ENCODE results near the gene ABCB9.
A peak's percentile ranks its signal among the peaks of the same experiment; 100 is the strongest.
"Not testable (repeated sequence)": the region's sequence is repeated elsewhere in the genome, so short reads cannot be mapped to it uniquely, and the experiment has no call there.

ABCB9 gene

DNA sequence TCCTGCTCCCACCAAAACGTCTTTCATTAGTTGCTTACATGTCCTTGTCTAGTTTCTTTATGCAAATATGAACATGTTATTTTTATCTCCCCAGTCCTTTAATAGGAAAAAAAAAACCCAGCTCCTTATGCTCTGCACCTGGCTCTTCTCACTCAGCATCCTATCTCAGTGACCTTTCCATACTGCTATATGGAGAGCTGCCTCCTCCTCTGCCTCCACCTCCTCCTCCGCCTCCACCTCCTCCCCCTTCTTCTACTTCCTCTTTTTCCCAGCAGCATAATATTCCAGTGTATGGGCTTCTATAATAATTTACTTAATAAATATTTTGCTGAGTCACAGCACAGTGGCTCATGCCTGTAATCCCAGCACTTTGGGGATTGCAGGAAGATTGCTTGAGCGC is 31.5 kb downstream of the ABCB9 start:
- DNase-seq = no peak

DNA sequence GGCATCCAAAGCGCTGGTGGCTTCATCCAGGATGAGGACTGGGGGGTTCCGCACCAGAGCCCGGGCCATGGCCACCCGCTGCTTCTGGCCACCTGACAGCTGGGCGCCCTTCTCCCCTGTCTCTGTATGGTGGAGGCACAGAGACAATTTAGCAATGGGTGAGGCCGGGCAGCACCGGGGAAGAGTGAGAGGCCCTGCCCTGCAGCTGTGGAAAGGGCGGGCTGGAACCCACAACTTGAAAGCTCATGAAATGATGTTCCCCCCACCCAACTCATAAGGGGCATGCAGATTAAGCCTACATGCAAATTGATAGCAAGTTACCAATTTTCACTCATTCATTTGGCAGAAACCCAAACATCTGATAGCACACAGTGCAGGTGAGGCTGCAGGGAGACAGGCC is 34.1 kb downstream of the ABCB9 start:
- no peak for DNase-seq

GRCh38 chr12:122929812-122930211 is 36.5 kb downstream of the ABCB9 start:
- DNase-seq = no peak

DNA sequence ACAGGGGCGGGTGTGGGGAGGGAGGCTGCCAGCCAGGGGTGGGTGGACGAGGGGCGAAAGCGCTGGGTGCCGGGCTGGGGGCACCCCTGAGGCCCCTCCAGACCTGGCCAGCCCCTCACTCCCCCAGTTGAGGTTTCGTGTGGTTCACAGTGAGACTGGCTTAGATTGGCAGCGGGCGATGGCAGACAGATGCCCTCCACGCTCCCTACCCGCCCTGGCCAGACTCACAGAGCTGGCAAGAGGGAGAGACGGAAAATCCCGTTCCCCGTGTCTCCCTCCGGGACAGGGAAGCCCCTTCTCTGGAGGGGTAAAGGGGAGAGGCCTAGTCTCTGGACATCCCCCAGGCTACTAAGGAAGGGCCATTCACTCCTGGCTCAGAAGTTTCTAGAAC is 37.1 kb downstream of the ABCB9 start:
- no peak for DNase-seq

GRCh38 chr12:122928404-122929147 is 37.7 kb downstream of the ABCB9 start:
- DNase-seq = no peak

DNA sequence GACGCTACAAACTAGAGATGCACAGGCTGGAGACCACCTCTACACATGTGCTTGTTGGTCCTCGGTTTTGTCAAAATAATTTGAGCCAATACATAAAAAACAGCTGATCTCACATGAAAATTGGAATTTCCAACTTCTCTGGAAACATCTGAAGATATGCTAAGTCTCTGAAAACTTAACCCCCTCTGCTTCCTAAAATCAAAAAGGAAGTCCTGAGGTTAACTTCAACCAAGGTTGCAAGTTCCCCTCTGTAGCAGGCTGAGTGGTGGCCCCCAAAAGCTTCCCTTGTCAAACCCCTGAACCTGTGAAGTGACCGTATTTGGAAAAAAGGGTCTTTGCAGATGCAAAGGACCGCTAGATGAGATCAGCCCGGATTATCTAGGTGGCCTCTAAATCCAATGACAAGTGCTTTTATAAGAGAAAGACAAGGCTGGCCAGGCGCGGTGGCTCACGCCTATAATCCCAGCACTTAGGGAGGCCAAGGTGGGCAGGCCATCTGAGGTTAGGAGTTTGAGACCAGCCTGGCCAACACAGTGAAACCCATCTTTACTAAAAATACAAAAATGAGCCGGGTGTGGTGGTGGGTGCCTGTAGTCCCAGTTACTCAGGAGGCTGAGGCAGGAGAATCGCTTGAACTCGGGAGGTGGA is 38.4 kb downstream of the ABCB9 start:
- DNase-seq = no peak

GRCh38 chr12:122921917-122922316 is 44.3 kb downstream of the ABCB9 start:
- DNase-seq = no peak

GRCh38 chr12:122920687-122921086 is 45.6 kb downstream of the ABCB9 start:
- no peak for DNase-seq

- no peak for DNase-seq
Measured at GRCh38 chr12:122918827-122919226, 47.4 kb downstream of the ABCB9 start.

DNA sequence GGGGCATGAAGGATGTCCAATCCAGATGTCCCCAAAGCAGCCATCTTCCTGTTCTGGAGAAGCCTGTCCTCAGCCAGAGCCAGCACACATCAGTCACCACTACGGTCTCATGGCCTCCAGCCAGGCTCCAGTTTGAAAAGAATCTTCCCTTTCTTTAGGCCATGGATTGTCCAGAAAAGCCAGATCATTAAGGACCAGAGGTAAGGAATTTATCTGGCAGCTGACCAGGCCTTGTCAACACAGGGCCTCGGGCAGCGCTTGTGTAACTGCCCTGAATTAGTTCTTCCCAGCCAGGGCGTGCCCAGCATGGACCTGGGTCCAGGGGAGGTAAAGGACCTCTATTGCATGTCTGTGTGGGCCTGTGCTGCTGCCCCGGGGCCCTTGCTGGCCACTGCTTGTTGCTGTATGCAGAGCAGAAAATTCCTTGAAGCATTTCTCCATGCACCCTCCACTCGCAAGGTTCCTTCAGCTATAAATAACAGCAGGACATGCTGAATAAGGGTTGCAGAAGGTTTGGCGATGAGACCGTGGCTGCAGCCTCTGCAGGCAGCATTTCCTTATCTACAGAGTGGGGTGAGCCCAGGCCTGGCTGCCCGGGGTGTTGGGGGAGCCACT is 48.6 kb downstream of the ABCB9 start:
- DNase-seq = no peak

DNA sequence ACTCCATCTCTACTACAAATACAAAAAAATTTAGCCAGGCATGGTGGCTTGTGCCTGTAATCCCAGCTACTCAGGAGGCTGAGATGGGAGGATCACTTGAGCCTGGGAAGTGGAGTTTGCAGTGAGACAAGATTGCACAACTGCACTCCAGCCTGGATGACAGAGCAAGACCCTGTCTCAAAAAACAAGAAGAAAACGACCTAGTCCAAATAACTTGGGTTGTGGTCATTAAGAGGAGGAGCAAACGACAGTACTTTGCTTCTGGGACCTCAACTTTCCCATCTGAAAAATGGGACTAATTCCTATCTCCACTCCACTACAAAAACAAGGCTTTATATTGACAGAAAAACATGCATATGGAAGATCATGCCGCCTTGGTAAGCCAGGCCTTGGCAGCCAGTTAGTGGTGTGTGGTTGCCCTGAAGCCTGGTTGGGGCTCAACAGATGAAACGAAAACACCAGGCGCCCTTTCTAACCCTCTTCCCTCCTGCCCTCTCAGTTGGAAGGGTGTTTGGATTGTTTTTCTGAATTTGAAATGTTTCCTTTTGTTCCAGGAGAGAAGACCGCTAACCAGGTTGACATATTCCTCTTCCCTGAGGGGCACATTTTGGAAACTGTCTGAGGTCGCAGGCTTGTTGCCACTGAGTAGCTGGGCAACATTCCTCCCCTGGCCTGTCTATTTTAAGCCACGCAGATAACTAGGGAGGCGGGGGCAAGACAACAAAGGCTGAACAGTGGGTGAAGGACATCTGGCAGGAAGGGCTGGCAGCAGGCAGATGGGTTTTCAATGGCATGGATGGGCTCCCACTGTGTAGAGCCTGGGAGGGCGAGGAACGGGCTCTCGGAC is 56.6 kb downstream of the ABCB9 start:
- no peak for DNase-seq

- no peak for DNase-seq
Measured at GRCh38 chr12:122908915-122909314, 57.3 kb downstream of the ABCB9 start.

GRCh38 chr12:122905258-122905657 is 61.0 kb downstream of the ABCB9 start:
- not testable (repeated sequence) for DNase-seq

- no peak for DNase-seq
Measured at GRCh38 chr12:122903693-122904034, 62.6 kb downstream of the ABCB9 start.

GRCh38 chr12:122902854-122903692 is 63.2 kb downstream of the ABCB9 start:
- no peak for DNase-seq

DNA sequence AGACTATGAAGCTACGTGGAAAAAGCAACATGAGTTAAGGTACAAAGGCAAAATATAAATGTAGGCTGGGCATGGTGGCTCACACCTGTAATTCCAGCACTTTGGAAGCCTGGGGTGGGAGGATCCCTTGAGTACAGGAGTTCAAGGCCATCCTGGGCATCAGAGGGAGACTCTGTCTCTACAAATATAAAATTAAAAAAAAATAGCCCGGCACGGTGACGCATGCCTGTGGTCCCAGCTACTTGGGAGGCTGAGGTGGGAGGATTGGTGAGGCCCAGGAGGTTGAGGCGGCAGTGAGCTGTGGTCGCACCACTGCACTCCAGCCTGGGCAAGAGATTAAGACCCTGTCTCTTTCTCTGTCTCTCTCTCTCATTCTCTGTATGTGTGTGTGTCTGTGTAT is 66.4 kb downstream of the ABCB9 start:
- no peak for DNase-seq

- no peak for DNase-seq
Measured at GRCh38 chr12:122896662-122897061, 69.6 kb downstream of the ABCB9 start.

DNA sequence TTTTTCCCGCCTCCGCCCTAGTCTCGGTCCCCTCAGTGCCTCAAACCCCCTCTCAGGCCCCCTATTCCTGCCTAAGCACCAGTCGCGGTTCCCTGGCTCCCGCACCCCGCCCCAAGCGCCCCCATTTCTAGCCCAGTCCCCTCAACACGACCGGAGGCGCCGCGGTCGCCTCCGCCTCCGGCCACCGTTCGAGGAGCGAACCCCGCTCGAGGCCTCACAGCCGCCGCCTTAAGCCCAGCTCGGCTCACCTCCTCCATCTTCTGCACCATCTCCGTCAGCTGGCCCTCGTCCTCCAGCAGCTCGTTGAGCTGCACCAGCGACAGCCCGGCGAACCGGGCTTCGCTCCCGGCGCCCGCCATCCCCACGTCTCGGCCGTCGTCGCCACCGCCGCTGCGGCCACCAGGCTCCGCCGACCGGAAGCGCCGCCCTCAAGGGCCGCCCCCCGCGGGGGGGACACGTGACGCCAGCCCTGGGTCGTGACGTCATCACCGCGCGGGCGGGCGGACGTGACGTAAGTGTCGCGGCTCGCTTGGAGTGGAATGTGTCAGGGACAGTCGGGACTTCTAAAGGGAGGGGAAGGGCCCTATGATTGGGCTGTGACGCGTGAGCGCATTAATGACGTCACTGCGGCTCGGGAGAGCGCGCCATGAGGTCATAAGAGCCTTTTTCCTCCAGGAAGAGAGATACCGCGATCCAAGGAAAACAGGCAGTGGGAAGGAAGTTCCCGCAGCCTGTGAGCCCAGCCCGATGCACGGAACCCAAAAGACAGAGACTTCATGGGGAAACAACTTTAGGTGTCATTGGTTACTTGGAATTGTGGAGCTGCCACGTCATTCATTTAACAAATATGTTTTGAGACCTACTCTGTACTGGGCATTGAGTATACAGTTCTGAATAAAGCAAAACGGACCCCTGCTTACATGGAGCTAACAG is 70.3 kb downstream of the ABCB9 start, which contains the start of gene VPS37B:
TSS of gene VPS37B (minus strand) at position 421 of the 933 bp plus-strand sequence. CDS start at position 359, 62 bp downstream.
- peak; percentile 92 to 93 for DNase-seq

- DNase-seq = no peak
Measured at GRCh38 chr12:122895320-122895703, 71.0 kb downstream of the ABCB9 start.

DNA sequence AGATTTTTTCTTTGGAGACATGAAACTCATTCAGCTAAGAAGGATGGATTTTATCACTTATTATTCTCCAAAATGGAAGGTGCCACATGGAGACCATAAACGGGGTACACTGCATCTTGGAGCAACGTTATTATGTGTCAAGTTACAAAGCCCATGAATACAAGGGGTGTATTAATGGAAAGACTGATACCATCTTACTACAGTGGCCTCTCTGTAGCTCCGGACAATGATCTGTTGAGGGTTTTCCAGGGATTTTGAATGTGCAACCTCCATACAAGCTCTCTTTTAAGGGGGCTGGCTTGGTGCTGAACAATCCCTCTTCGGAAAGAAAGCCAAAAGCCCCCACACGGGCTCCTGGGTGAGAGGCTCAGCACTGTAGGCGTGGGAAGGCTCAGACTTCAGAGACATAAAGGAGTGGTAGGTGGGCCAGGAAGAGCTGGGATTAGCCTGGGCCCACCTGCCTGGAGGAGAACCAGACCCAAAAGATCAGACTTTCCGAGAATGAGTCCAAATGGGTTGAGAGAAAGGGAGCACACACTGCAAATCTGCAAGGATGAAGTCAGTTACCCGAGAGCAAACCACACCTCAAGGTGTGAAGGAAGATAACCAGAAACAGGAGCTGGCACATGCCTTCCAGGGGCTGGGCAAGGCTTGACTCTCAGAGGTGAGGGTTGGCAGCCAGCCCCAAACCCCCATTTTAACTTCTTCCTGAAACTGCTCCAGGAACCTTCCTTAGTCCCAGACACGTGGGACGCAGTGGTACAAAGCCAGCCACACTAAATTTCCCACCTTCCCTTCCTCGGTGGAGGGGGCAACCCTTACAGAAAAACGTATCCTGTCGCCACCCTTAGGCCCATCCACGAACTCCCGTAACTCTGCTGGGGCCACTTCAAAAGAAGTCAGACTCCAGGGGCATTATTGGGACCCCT is 71.8 kb downstream of the ABCB9 start:
- DNase-seq = peak in 1 of 2 donors; percentile 47
